ENCODE measurements around the gene SLC25A25. TPM values are rescaled to one million over a fixed set of nuclear protein-coding genes. Genes with fewer than 3 reads are reported as not detected.

Gene SLC25A25
- total RNA-seq, 4 donors from 2014 or later: 15.8 to 37.9 (median 24.1) TPM

DNA sequence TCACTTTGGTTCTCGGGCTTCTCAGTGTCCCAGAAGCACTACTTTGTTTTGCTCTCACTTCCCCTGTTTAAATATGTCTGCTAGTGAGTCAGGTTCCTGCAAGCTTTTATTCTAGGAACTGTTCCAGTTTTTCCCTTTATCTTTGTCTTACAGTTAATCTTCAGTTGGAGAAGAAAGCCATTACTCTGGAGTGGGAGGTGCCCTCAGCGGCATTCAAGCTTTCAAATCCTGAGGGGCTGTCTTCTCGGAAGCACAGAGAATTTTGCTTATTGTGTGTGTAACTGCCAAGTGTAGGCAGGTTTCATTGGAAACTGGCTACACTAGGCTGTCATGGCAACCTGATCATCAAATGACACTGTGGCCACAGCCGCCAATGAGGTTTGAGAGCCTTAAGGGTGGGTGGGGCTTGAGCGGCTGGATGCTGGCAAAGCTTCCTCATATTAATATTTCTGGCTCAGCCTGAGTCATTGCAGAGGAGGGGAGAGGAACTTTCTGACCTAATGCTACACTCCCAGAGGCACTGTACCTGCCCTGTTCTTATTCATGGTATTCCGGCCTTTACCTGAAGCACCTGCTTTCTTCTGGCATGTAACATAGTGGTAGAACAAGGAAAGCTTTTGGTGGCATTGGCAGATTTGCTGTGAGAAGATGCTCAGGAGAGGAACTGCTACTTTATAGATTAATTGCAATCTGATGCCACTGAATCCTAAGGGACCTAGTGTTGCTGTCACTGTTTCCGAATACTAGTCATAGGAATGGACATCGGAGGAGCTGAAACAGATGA, 26.3 kb downstream of the SLC25A25 start:
- Histone ChIP-seq H3K4me3 (peak overlapping the region in 3 of 4 donors; percentile 12 to 49 (median 25)), H3K4me1 (peaks cover 52 to 90% (median 62%) of the 10 kb centered on the region in 3 donors), H3K9me3 (no peaks in the 10 kb centered on the region), H3K27me3 (no peaks in the 10 kb centered on the region), H3K27ac (peak overlapping the region; percentile 86 to 95 (median 92)), H3K36me3 (no peaks in the 10 kb centered on the region)
- DNase-seq: peak; percentile 49
- intact Hi-C loops (cut with DNase I): no loop called here
- WGBS, 2 donors: 10 to 15% methylated on average over 8 of the region's 8 CpGs
- peak in 3 of 4 donors; percentile 31 to 81 (median 64) for TF ChIP-seq POLR2A (IDR thresholded peaks at IDR 0.05)
- TF ChIP-seq CTCF (IDR thresholded peaks at IDR 0.05): no peak

DNA sequence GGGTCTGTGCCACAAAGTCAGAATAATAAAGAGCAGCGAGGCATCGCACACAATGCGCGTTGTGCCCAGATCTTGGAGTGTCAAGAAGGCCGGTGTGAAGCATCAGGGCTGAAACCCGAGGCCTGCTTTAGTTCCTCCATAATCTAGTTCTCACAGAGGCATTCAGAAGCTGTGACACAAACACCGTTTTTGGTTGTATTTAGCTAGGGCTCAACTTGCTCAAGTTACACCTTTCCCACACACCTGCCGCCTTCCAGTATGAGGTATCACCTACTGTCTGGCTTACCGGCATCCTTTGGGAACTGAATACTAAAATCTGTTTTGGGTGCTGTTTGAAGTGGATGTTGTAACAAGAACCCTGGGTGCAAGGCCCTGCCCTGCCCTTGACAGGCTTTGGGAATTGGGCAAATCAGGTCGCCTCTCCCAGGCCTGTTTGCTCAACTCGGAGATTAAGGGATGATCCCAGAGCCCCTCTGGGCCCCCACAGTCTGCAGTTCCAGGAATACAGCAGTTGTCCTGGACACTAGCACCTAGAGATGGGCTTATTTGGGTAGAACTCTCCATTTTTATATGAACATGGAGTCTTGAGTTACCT, 27.0 kb downstream of the SLC25A25 start:
- H3K27ac ChIP-seq: peak overlapping the region; percentile 86 to 95 (median 92)
- peaks cover 56 to 96% (median 69%) of the 10 kb centered on the region in 3 donors for H3K4me1 ChIP-seq
- no peak for TF ChIP-seq CTCF (IDR thresholded peaks at IDR 0.05)
- TF ChIP-seq POLR2A (IDR thresholded peaks at IDR 0.05): no peak
- 48 to 62% methylated on average over 11 of the region's 11 CpGs for WGBS, 2 donors
- intact Hi-C loops (cut with DNase I): no loop called here
- H3K36me3 ChIP-seq: no peaks in the 10 kb centered on the region
- H3K9me3 ChIP-seq: no peaks in the 10 kb centered on the region
- no peak for DNase-seq
- peak overlapping the region in 1 of 4 donors; percentile 2 for H3K4me3 ChIP-seq
- no peaks in the 10 kb centered on the region for H3K27me3 ChIP-seq

GRCh38 chr9:128096616-128097536, 28.8 kb downstream of the SLC25A25 start:
- Histone ChIP-seq H3K36me3 (peaks cover 0 to 15% (median 14%) of the 10 kb centered on the region in 3 donors), H3K27ac (peak overlapping the region; percentile 89 to 96 (median 92)), H3K4me3 (no peak overlapping the region), H3K27me3 (no peaks in the 10 kb centered on the region), H3K4me1 (peaks cover 62 to 99% (median 66%) of the 10 kb centered on the region in 3 donors), H3K9me3 (no peaks in the 10 kb centered on the region)
- DNase-seq: no peak
- WGBS, 2 donors: 77 to 86% methylated on average over 15 to 19 of the region's 19 CpGs
- intact Hi-C loops (cut with DNase I): no loop called here
- TF ChIP-seq POLR2A (IDR thresholded peaks at IDR 0.05) (no peak), CTCF (IDR thresholded peaks at IDR 0.05) (no peak)

- Histone ChIP-seq H3K27ac (peak overlapping the region; percentile 89 to 96 (median 92)), H3K4me1 (peaks cover 54 to 98% (median 59%) of the 10 kb centered on the region in 3 donors), H3K36me3 (peaks cover 5 to 24% (median 22%) of the 10 kb centered on the region in 3 donors), H3K4me3 (peak overlapping the region in 3 of 4 donors; percentile 49 to 65 (median 52)), H3K27me3 (no peaks in the 10 kb centered on the region), H3K9me3 (no peaks in the 10 kb centered on the region)
- 38 to 45% methylated on average over 7 to 11 of the region's 13 CpGs for WGBS, 2 donors
- TF ChIP-seq CTCF (IDR thresholded peaks at IDR 0.05): no peak
- intact Hi-C loops (cut with DNase I): no loop called here
- no peak for DNase-seq
Observed at GRCh38 chr9:128097543-128098296, 29.7 kb downstream of the SLC25A25 start.

Measured in esophagus squamous epithelium (tissue), 5 donors.